Mononuclear cell (primary cell): ENCODE results near the gene MRFAP1. TPM values are rescaled to one million over a fixed set of nuclear protein-coding genes. Genes with fewer than 3 reads are reported as not detected.

Source experiments
- H3K27me3 ChIP-seq: 2 replicates; pipeline ENCODE4 v1.6.0; 2011; ENCODE audit warnings: low read length, control low read depth; ENCODE audit not compliant: insufficient read depth
- H3K4me1 ChIP-seq: 2 replicates; pipeline ENCODE4 v1.5.1; 2011; ENCODE audit warnings: mild to moderate bottlenecking, low read length, control low read depth; ENCODE audit not compliant: insufficient read depth
- H3K4me3 ChIP-seq: 2 replicates; pipeline ENCODE4 v1.5.1; 2011; ENCODE audit warnings: mild to moderate bottlenecking, low read length, moderate library complexity
- H3K9me3 ChIP-seq: 2 replicates; pipeline ENCODE4 v1.5.1; 2011; ENCODE audit warnings: low read depth, mild to moderate bottlenecking, control low read depth, low read length
- total RNA-seq: library from RNA; depleted of rRNA; stranded (reverse); fragments of >200 nt; gene quantifications from one replicate; pipeline ENCODE4 v1.2.3, GENCODE V29; 2012

The MRFAP1 gene
- total RNA-seq, 1 donor: 77.9 TPM

DNA sequence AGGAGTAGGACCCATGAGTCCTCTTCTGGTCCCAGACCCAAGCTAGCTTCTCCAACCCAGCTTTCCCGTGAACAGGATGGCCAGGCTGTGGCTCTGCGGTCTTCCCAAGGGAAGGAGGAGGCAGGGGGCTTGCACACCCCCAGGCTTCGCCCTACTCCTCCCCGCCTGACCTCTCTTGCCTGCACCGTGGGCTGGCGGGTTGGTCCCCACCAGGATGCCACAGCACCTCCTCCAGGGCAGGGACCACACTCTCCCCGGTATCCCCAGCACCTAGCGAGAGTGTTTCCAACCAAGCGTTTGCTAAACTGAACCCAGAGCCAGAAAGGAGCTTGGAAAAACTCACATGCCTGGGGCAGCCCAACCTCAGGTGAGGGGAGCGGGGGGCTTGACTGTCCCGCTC lies 44.2 kb downstream of the MRFAP1 start:
- H3K4me3 ChIP-seq: no peak overlapping the region
- H3K27me3 ChIP-seq: no peaks in the 10 kb centered on the region
- no peaks in the 10 kb centered on the region for H3K9me3 ChIP-seq
- H3K4me1 ChIP-seq: peaks cover 15% of the 10 kb centered on the region

DNA sequence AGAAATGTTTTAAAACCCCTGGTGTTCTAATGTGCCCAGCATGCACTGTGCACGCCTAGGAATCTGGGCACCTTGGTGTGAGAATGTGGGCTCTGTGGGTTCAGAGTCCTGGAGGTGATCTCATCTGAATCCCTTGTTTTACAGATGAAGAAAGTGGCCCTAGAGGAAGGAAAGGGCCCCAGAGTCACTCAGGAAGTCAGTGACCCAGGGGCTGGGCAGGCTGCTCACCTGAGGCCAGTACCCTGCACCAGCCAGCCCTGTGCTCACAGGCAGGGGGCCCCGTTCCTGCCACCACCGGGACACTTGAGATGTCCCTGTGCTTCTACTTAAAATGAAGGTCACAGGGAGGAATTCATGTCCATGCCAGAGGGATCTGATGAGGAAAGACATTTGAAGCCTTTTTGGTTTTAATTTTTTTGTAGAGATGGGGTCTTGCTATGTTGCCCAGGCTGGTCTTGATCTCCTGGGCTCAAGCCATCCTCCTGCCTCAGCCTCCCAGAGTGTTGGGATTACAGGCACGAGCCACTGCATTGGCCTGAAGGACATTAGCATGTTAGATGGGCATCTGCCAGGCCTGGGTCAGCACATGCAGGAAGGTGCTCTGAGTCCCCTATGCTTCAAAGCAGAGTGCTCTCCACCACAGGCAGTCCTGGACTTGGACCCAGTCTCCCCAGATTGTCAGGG lies 45.8 kb downstream of the MRFAP1 start:
- Histone ChIP-seq H3K4me3 (no peak overlapping the region), H3K9me3 (no peaks in the 10 kb centered on the region), H3K4me1 (peaks cover 31% of the 10 kb centered on the region), H3K27me3 (no peaks in the 10 kb centered on the region)

DNA sequence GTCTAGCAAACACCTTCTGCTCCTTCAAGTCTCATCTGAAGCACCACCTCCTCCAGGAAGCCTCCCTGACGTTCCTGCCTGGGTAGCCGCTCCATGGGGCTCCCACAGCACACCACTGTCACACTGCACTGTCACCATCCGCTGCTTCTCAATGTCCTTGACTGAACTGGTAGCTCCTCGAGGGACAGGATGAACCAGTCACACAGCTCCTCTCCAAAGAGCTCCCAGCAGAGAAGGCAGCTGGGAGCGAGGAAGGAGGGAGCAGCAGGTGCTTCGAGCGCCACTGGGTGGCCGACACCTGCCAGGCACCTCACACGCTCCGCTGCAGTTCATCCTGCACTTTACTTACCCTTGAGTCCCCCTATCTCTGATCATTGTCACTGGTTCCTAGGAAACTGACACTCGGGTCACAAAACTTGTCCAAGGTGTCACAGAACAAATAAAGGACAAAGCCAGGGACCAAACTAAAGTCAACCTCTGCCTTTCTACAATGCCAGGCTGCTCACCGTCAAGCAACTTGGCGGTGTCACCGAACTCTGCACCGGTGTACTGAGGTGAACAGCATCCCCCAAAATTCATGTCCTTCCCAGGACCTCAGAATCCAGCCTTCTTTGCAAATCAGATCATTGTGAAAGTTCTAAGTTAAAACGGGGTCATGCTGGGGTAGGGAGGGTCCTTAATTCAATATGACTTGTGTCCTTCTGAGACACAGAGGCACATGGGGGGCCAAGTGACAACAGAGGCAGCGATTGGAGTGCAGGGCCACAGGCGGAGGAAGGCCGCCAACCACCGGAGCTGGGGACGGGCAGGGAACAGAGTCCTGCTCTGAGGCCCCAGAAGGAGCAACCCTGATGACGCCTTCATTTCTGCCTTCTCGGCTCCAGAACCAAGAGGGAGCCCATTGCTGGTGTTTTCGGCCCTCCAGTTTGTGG lies 47.7 kb downstream of the MRFAP1 start:
- H3K9me3 ChIP-seq: no peaks in the 10 kb centered on the region
- no peaks in the 10 kb centered on the region for H3K27me3 ChIP-seq
- H3K4me1 ChIP-seq: peaks cover 46% of the 10 kb centered on the region
- peak overlapping the region; percentile 8 for H3K4me3 ChIP-seq

DNA sequence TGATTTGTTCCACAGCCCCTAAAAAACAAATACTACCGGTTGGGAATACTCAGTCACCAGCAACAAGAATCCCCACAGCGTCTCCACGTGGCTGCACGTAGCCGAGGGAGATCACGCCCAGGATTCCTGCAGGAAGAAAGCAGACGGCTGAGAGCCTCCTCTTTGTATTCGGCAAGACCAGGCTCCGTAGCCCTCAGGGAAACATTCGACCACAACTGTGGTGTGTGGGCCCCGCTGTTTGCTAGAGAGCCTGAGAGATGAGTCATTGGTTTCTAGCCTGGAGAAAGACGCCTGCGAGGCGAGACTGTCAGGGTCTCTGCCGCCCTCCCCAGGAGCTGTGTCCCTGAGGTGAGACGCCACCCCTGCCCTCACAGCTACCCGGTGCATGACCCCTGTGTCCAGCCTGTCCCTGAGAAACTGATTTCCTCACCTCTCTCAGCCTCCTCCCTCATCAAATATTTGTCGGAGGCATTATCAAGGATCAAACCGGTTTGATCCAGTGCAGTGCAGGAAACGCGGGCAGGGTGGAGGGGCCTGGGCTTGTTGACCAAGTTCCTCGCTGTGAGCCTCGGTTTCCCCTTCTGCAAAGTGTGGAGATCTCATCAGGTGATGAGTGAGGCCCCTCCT lies 48.5 kb downstream of the MRFAP1 start:
- H3K4me3 ChIP-seq: peak overlapping the region; percentile 23
- no peaks in the 10 kb centered on the region for H3K27me3 ChIP-seq
- H3K9me3 ChIP-seq: no peaks in the 10 kb centered on the region
- peaks cover 54% of the 10 kb centered on the region for H3K4me1 ChIP-seq

DNA sequence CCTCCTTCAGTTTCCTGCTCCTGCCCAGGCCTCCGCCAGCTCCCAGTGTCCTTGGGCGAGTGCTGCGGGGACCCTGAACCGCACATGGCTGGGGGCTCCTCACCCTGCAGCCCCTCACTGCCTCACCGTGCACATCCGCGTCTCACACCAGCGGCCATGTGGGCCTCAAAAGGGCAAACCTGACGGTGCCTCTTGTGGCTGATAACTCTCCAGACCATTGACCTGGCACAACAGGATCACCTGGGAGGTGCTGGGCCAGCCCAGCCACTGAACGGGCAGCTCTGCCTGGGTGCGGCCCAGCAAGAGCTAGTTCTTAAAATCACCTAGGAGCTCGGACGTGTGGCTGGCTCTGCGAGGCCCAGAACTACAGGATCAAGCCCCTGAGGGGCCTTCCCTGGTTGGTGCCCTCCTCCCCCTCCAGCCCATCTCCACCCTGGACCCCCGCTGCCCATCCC lies 49.0 kb downstream of the MRFAP1 start:
- Histone ChIP-seq H3K4me3 (peak overlapping the region; percentile 23), H3K9me3 (no peaks in the 10 kb centered on the region), H3K4me1 (peaks cover 59% of the 10 kb centered on the region), H3K27me3 (no peaks in the 10 kb centered on the region)

Other genes with a start within 250 kb of the MRFAP1 start
- gene PPP2R2C, start 168.1 kb upstream of the MRFAP1 start, total RNA-seq: not detected
- gene MAN2B2, start 65.5 kb upstream of the MRFAP1 start, total RNA-seq: 16.7 TPM
- gene S100P, start 53.2 kb downstream of the MRFAP1 start, total RNA-seq: 0.31 TPM
- gene MRFAP1L1, start 69.2 kb downstream of the MRFAP1 start, total RNA-seq: 42.8 TPM
- gene BLOC1S4, start 75.5 kb downstream of the MRFAP1 start, total RNA-seq: 12.8 TPM
- 28.4 TPM for gene KIAA0232, start 142.0 kb downstream of the MRFAP1 start, total RNA-seq